HG03064 (cell line): ENCODE measurements around the gene CD300C.
"Not testable (repeated sequence)": the region's sequence is repeated elsewhere in the genome, so short reads cannot be mapped to it uniquely, and the experiment has no call there.

Experiments used
- ATAC-seq: cut with Tn5 transposase; IDR thresholded peaks from one replicate; pipeline ENCODE4 v1.9.1; 2021; ENCODE audit warnings: low read depth; ENCODE audit not compliant: unreplicated experiment

Gene CD300C

GRCh38 chr17:74536890-74537289 is 9.0 kb downstream of the CD300C start:
- ATAC-seq, result no peak

- no peak for ATAC-seq
Measured at GRCh38 chr17:74532115-74532514, 13.8 kb downstream of the CD300C start.

- ATAC-seq, result no peak
Measured at GRCh38 chr17:74531231-74531761, 14.6 kb downstream of the CD300C start, which contains the start of gene CD300LB. TSS of gene CD300LB (minus strand) at chr17:74531475. CDS start at chr17:74531350, 125 bp downstream.

- ATAC-seq, result no peak
Measured at GRCh38 chr17:74530831-74531150, 15.1 kb downstream of the CD300C start.

GRCh38 chr17:74529243-74529642 is 16.7 kb downstream of the CD300C start:
- ATAC-seq, result no peak

- ATAC-seq, result no peak
Measured at GRCh38 chr17:74528491-74529199, 17.3 kb downstream of the CD300C start.

GRCh38 chr17:74527756-74528155 is 18.2 kb downstream of the CD300C start:
- no peak for ATAC-seq

GRCh38 chr17:74527081-74527480 is 18.8 kb downstream of the CD300C start:
- ATAC-seq, result no peak

- ATAC-seq, result no peak
Measured at GRCh38 chr17:74526681-74527080, 19.2 kb downstream of the CD300C start.

- ATAC-seq, result no peak
Measured at GRCh38 chr17:74525781-74526288, 20.1 kb downstream of the CD300C start.

- no peak for ATAC-seq
Measured at GRCh38 chr17:74525465-74525725, 20.5 kb downstream of the CD300C start.

- ATAC-seq, result no peak
Measured at GRCh38 chr17:74524653-74525464, 21.1 kb downstream of the CD300C start.

- no peak for ATAC-seq
Measured at GRCh38 chr17:74523308-74523707, 22.6 kb downstream of the CD300C start.

GRCh38 chr17:74522381-74523105 is 23.4 kb downstream of the CD300C start:
- no peak for ATAC-seq

GRCh38 chr17:74521701-74522201 is 24.2 kb downstream of the CD300C start:
- no peak for ATAC-seq

GRCh38 chr17:74520790-74521480 is 25.0 kb downstream of the CD300C start:
- ATAC-seq, result no peak

GRCh38 chr17:74520016-74520434 is 25.9 kb downstream of the CD300C start:
- no peak for ATAC-seq

- not testable (repeated sequence) for ATAC-seq
Measured at GRCh38 chr17:74518413-74518981, 27.4 kb downstream of the CD300C start.

GRCh38 chr17:74516561-74517328 is 29.2 kb downstream of the CD300C start:
- no peak for ATAC-seq
